GM23338 (cell line): ENCODE data around the gene VSIR. TPM values are rescaled to one million over a fixed set of nuclear protein-coding genes. Genes with fewer than 3 reads are reported as not detected.

Experiments used
- ATAC-seq: fragments of 200-7000 bp; cut with Tn5 transposase; 3 replicates; pipeline ENCODE4 v1.9.1; 2020
- DNase-seq: peaks from one replicate; pipeline ENCODE4 v3.0.0-alpha.2; 2015; ENCODE audit warnings: low spot score
- H2AFZ ChIP-seq: fragments of 200-600 bp; sonication (generic); 2 replicates; pipeline ENCODE4 v1.8.0; 2016; ENCODE audit warnings: antibody characterized with exemption, mild to moderate bottlenecking, moderate library complexity
- H3F3A ChIP-seq: fragments of 200-600 bp; sonication (generic); replicated peaks from 2 replicates; pipeline ENCODE4 v1.8.0; 2017; ENCODE audit warnings: antibody characterized with exemption, mixed run types, low read depth
- H3K27ac ChIP-seq: fragments of 200-600 bp; sonication (generic); 2 replicates; pipeline ENCODE4 v1.6.1; 2016; ENCODE audit warnings: low read depth
- H3K27me3 ChIP-seq: fragments of 200-600 bp; sonication (generic); 2 replicates; pipeline ENCODE4 v1.8.0; 2016; ENCODE audit warnings: mild to moderate bottlenecking, mixed run types, moderate library complexity; ENCODE audit not compliant: insufficient read depth
- H3K36me3 ChIP-seq: fragments of 200-600 bp; sonication (generic); 2 replicates; pipeline ENCODE4 v1.8.0; 2016; ENCODE audit warnings: mild to moderate bottlenecking; ENCODE audit not compliant: insufficient read depth
- H3K4me1 ChIP-seq: fragments of 200-600 bp; sonication (generic); 2 replicates; pipeline ENCODE4 v1.8.0; 2016; ENCODE audit warnings: mild to moderate bottlenecking, moderate library complexity; ENCODE audit not compliant: insufficient read depth
- H3K4me2 ChIP-seq: fragments of 200-600 bp; sonication (generic); 2 replicates; pipeline ENCODE4 v1.7.1; 2017; ENCODE audit warnings: mixed run types
- H3K4me3 ChIP-seq: fragments of 200-600 bp; sonication (generic); 2 replicates; pipeline ENCODE4 v1.6.1; 2016; ENCODE audit warnings: mixed run types
- H3K79me2 ChIP-seq: fragments of 200-600 bp; sonication (generic); replicated peaks from 2 replicates; pipeline ENCODE4 v1.8.0; 2017; ENCODE audit warnings: mild to moderate bottlenecking; ENCODE audit not compliant: insufficient read depth
- H3K9me2 ChIP-seq: fragments of 200-600 bp; sonication (generic); 2 replicates; pipeline ENCODE4 v1.8.0; 2017; ENCODE audit not compliant: insufficient read depth
- H4K20me1 ChIP-seq: fragments of 200-600 bp; sonication (generic); replicated peaks from 2 replicates; pipeline ENCODE4 v1.8.0; 2017; ENCODE audit warnings: mild to moderate bottlenecking; ENCODE audit not compliant: insufficient read depth
- H3K27ac Mint-ChIP-seq: 2 replicates; pipeline ENCODE4 v1.8.0; 2020; ENCODE audit warnings: inconsistent platforms, mild to moderate bottlenecking, moderate library complexity, mixed read lengths
- H3K27me3 Mint-ChIP-seq: 3 replicates; pipeline ENCODE4 v1.8.0; 2022; ENCODE audit warnings: low read depth, mild to moderate bottlenecking, moderate library complexity, mixed read lengths, inconsistent platforms; ENCODE audit not compliant: insufficient read depth, poor library complexity
- H3K36me3 Mint-ChIP-seq: 3 replicates; pipeline ENCODE4 v1.8.0; 2021; ENCODE audit warnings: low read depth, mild to moderate bottlenecking, inconsistent platforms, moderate library complexity, mixed read lengths
- H3K4me1 Mint-ChIP-seq: 3 replicates; pipeline ENCODE4 v1.8.0; 2020; ENCODE audit warnings: mild to moderate bottlenecking, inconsistent platforms, mixed read lengths
- H3K4me3 Mint-ChIP-seq: 3 replicates; pipeline ENCODE4 v1.8.0; 2021; ENCODE audit warnings: moderate library complexity, mild to moderate bottlenecking, inconsistent platforms, mixed read lengths
- H3K9me3 Mint-ChIP-seq: 3 replicates; pipeline ENCODE4 v1.8.0; 2020; ENCODE audit warnings: moderate library complexity, mild to moderate bottlenecking, inconsistent platforms, mixed read lengths
- CREB1 ChIP-seq: fragments of 250-450 bp; sonication (Bioruptor Pico); IDR thresholded peaks from 2 replicates; pipeline ENCODE4 v1.5.0; 2020; ENCODE audit warnings: low read depth, mild to moderate bottlenecking, moderate library complexity
- CTCF ChIP-seq, 2 experiments: fragments of 200-600 bp in 1 of 2; sonication (generic) in 1 of 2; conservative IDR thresholded peaks; 2 replicates each; pipeline versions ENCODE4 v1.5.1 to v1.6.1; 2016 to 2017; ENCODE audit warnings: antibody characterized with exemption in 2 of 2, low read depth in 2 of 2, mild to moderate bottlenecking in 2 of 2, moderate library complexity in 1 of 2
- ETS1 ChIP-seq: IDR thresholded peaks from 2 replicates; pipeline ENCODE4 v1.6.1; 2016; ENCODE audit warnings: antibody characterized with exemption
- EZH2 ChIP-seq: fragments of 200-600 bp; sonication (generic); IDR thresholded peaks from one replicate; pipeline ENCODE4 v1.8.0; 2017; ENCODE audit warnings: antibody characterized with exemption, mild to moderate bottlenecking, low read depth; ENCODE audit not compliant: unreplicated experiment
- EZH2phosphoT487 ChIP-seq: fragments of 200-600 bp; sonication (generic); IDR thresholded peaks from one replicate; pipeline ENCODE4 v1.8.1; 2018; ENCODE audit warnings: antibody characterized with exemption; ENCODE audit not compliant: unreplicated experiment
- JUNB ChIP-seq: IDR thresholded peaks from one replicate; pipeline ENCODE4 v1.6.1; 2016; ENCODE audit warnings: antibody characterized with exemption; ENCODE audit not compliant: unreplicated experiment
- NANOG ChIP-seq: IDR thresholded peaks from 2 replicates; pipeline ENCODE4 v1.6.1; 2016; ENCODE audit warnings: antibody characterized with exemption, borderline replicate concordance
- POLR2AphosphoS5 ChIP-seq: IDR thresholded peaks from 2 replicates; pipeline ENCODE4 v1.6.1; 2016; ENCODE audit warnings: antibody characterized with exemption, low read depth
- REST ChIP-seq: IDR thresholded peaks from one replicate; pipeline ENCODE4 v1.6.1; 2018; ENCODE audit warnings: antibody characterized with exemption; ENCODE audit not compliant: unreplicated experiment
- STAT1 ChIP-seq: IDR thresholded peaks from one replicate; pipeline ENCODE4 v1.6.1; 2016; ENCODE audit warnings: antibody characterized with exemption; ENCODE audit not compliant: unreplicated experiment
- ZNF114 ChIP-seq: fragments of 250-450 bp; sonication (Bioruptor Pico); IDR thresholded peaks from 2 replicates; pipeline ENCODE4 v1.5.0; 2020; ENCODE audit warnings: mild to moderate bottlenecking, moderate library complexity
- ZNF331 ChIP-seq: fragments of 250-450 bp; sonication (Bioruptor Pico); IDR thresholded peaks from 2 replicates; pipeline ENCODE4 v1.5.0; 2020; ENCODE audit warnings: low read depth, mild to moderate bottlenecking, moderate library complexity
- ZNF462 ChIP-seq: fragments of 250-450 bp; sonication (Bioruptor Pico); IDR thresholded peaks from 2 replicates; pipeline ENCODE4 v1.5.0; 2020; ENCODE audit warnings: mild to moderate bottlenecking, moderate library complexity
- polyA plus RNA-seq: library from polyadenylated mRNA; unstranded; fragments of >200 nt; fragmentation: Nextera tagmentation; extraction: Ambion mirVana; gene quantifications from 2 replicates; pipeline ENCODE4 v1.2.1, GENCODE V29; 2016
- total RNA-seq: library from RNA; depleted of rRNA; stranded (reverse); fragments of >200 nt; shearing (Covaris generic); gene quantifications from 2 replicates; pipeline ENCODE4 v1.2.3, GENCODE V29; 2014

VSIR gene
- total and polyA plus RNA-seq, 2 experiments from 2014 or later, result 0.10 to 0.74 TPM

- ATAC-seq (peak; percentile 52), DNase-seq (no peak)
- Mint-ChIP-seq H3K4me1 (peaks cover 9% of the 10 kb centered on the region; the same call in 2 of the 3 replicates), H3K36me3 (no peaks in the 10 kb centered on the region), H3K27me3 (peaks cover 9% of the 10 kb centered on the region), H3K9me3 (no peaks in the 10 kb centered on the region), H3K27ac (no peak overlapping the region), H3K4me3 (no peak overlapping the region)
- no peaks in the 10 kb centered on the region for H3K79me2 ChIP-seq
- TF ChIP-seq EZH2phosphoT487 (no peak), ZNF114 (no peak), REST (no peak), ZNF331 (CRISPR knock-in tag) (no peak), EZH2 (no peak), STAT1 (no peak), JUNB (no peak), POLR2AphosphoS5 (no peak), CTCF (conservative IDR thresholded peaks at IDR 0.05; ENCODE audit: low read depth in 2 of 2) (no peak), ZNF462 (CRISPR knock-in tag) (no peak), CREB1 (no peak), NANOG (no peak), ETS1 (no peak)
- H3K27ac ChIP-seq, result no peak overlapping the region
- no peak overlapping the region for H3K4me3 ChIP-seq
- H3K4me2 ChIP-seq, result no peak overlapping the region
- H3K4me1 ChIP-seq, result no peaks in the 10 kb centered on the region
- H3K36me3 ChIP-seq, result no peaks in the 10 kb centered on the region
- no peak overlapping the region for H2AFZ ChIP-seq
- H3F3A ChIP-seq, result no peaks in the 10 kb centered on the region
- no peaks in the 10 kb centered on the region for H3K27me3 ChIP-seq
- no peaks in the 10 kb centered on the region for H4K20me1 ChIP-seq
- no peaks in the 10 kb centered on the region for H3K9me2 ChIP-seq
These were observed 36.8 kb downstream of the VSIR start for GRCh38 chr10:71736570-71736952.
